Dendritic cell treated with granulocyte-macrophage colony-stimulating factor and Interleukin-4, amounts not matched to agents 40 ng/mL and 50 ng/mL, for 4 days (primary cell): ENCODE data around the gene TNS3.

ENCODE experiments used
- H3K27ac Mint-ChIP-seq: one replicate; pipeline ENCODE4 v1.8.0; 2022; ENCODE audit warnings: mild to moderate bottlenecking, mixed read lengths
- H3K27me3 Mint-ChIP-seq: one replicate; pipeline ENCODE4 v1.8.0; 2022; ENCODE audit warnings: mild to moderate bottlenecking, mixed read lengths
- H3K36me3 Mint-ChIP-seq: one replicate; pipeline ENCODE4 v1.8.0; 2022; ENCODE audit warnings: low read depth, mixed read lengths
- H3K4me1 Mint-ChIP-seq: one replicate; pipeline ENCODE4 v1.8.0; 2022; ENCODE audit warnings: low read depth, mixed read lengths
- H3K4me3 Mint-ChIP-seq: one replicate; pipeline ENCODE4 v1.8.0; 2022; ENCODE audit warnings: mild to moderate bottlenecking, moderate library complexity, mixed read lengths
- H3K9me3 Mint-ChIP-seq: one replicate; pipeline ENCODE4 v1.8.0; 2022; ENCODE audit warnings: mixed read lengths
- intact Hi-C: fragments of 100-400 bp; cut with micrococcal nuclease; formaldehyde crosslinking; loops from one replicate; pipeline ENCODE4 v1.15.0; 2022

TNS3 gene

GRCh38 chr7:47317487-47317886, 264.4 kb downstream of the TNS3 start:
- Mint-ChIP-seq H3K27ac (peak overlapping the region; percentile 58), H3K36me3 (peaks cover 79% of the 10 kb centered on the region), H3K27me3 (no peaks in the 10 kb centered on the region), H3K4me3 (no peak overlapping the region), H3K4me1 (peaks cover 14% of the 10 kb centered on the region), H3K9me3 (no peaks in the 10 kb centered on the region)
- intact Hi-C loops: no loop called here

- intact Hi-C loops: no loop called here
- Mint-ChIP-seq H3K4me1 (peaks cover 14% of the 10 kb centered on the region), H3K36me3 (peaks cover 79% of the 10 kb centered on the region), H3K27me3 (no peaks in the 10 kb centered on the region), H3K9me3 (no peaks in the 10 kb centered on the region), H3K27ac (no peak overlapping the region), H3K4me3 (no peak overlapping the region)
Observed at GRCh38 chr7:47314728-47315607, 266.9 kb downstream of the TNS3 start.

- no peaks in the 10 kb centered on the region for H3K27me3 Mint-ChIP-seq
- intact Hi-C loops: no loop called here
- H3K36me3 Mint-ChIP-seq: peaks cover 77% of the 10 kb centered on the region
- no peak overlapping the region for H3K27ac Mint-ChIP-seq
- H3K4me3 Mint-ChIP-seq: no peak overlapping the region
- H3K9me3 Mint-ChIP-seq: no peaks in the 10 kb centered on the region
- peaks cover 14% of the 10 kb centered on the region for H3K4me1 Mint-ChIP-seq
Observed at GRCh38 chr7:47314248-47314647, 267.7 kb downstream of the TNS3 start.

- Mint-ChIP-seq H3K36me3 (peaks cover 76% of the 10 kb centered on the region), H3K4me1 (peaks cover 13% of the 10 kb centered on the region), H3K27me3 (no peaks in the 10 kb centered on the region), H3K9me3 (no peaks in the 10 kb centered on the region), H3K4me3 (no peak overlapping the region), H3K27ac (no peak overlapping the region)
- intact Hi-C loops: no loop called here
Observed at GRCh38 chr7:47313564-47313963, 268.3 kb downstream of the TNS3 start.

GRCh38 chr7:47311891-47312290, 270.0 kb downstream of the TNS3 start:
- Mint-ChIP-seq H3K27ac (no peak overlapping the region), H3K36me3 (peaks cover 67% of the 10 kb centered on the region), H3K27me3 (no peaks in the 10 kb centered on the region), H3K4me3 (no peak overlapping the region), H3K4me1 (no peaks in the 10 kb centered on the region), H3K9me3 (no peaks in the 10 kb centered on the region)
- intact Hi-C loops: no loop called here

DNA sequence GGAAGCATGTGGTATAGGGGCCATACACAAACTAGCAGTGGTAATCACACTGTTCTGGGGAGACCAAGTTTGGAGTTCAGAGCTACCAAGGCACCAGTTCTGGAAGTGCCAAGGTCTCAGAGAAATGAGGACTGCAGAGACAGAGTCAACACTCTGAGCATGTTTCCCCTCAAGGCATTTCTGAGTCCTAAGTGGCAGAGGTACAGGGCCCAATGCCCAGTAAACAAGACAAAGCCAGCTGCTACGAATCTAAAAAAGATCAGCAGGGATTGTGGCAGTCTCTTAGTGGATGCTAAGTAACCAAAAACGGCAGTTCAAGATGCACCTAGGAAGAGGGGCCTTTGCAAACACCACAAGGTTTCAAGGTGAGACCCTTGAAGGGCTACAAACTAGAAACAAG, 271.9 kb downstream of the TNS3 start:
- H3K4me3 Mint-ChIP-seq: no peak overlapping the region

GRCh38 chr7:47308808-47309207, 273.1 kb downstream of the TNS3 start:
- no peak overlapping the region for H3K4me3 Mint-ChIP-seq
- H3K27ac Mint-ChIP-seq: no peak overlapping the region
- intact Hi-C loops: no loop called here

More for the DNA sequence above, 271.9 kb downstream of the TNS3 start:
- Mint-ChIP-seq H3K36me3 (peaks cover 61% of the 10 kb centered on the region), H3K27ac (no peak overlapping the region), H3K9me3 (no peaks in the 10 kb centered on the region), H3K27me3 (no peaks in the 10 kb centered on the region), H3K4me1 (no peaks in the 10 kb centered on the region)
- intact Hi-C loops: no loop called here

DNA sequence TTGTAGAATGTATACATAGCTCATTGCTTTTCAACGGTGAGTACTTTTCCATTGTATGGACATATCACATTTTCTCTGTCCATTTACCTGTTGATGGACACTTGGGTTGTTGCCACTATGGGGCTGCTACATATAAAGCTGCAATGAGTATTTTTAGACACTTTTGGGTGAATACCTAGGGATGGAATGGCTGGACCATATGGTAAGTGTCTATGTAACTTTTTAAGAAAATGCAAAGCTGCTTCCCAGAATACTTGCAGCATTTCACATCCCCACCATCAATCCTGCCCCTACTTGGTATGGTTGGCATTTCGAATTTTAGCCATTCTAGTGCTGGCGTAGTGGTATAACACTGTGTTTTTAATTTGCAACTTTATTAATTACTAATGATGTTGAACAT, 274.6 kb downstream of the TNS3 start:
- no peaks in the 10 kb centered on the region for H3K9me3 Mint-ChIP-seq
- H3K4me1 Mint-ChIP-seq: no peaks in the 10 kb centered on the region
- no peak overlapping the region for H3K4me3 Mint-ChIP-seq
- H3K27me3 Mint-ChIP-seq: no peaks in the 10 kb centered on the region
- H3K36me3 Mint-ChIP-seq: peaks cover 70% of the 10 kb centered on the region
- H3K27ac Mint-ChIP-seq: no peak overlapping the region
- intact Hi-C loops: no loop called here

More at GRCh38 chr7:47308808-47309207, 273.1 kb downstream of the TNS3 start:
- H3K4me1 Mint-ChIP-seq: no peaks in the 10 kb centered on the region
- no peaks in the 10 kb centered on the region for H3K9me3 Mint-ChIP-seq
- H3K27me3 Mint-ChIP-seq: no peaks in the 10 kb centered on the region
- H3K36me3 Mint-ChIP-seq: peaks cover 65% of the 10 kb centered on the region

DNA sequence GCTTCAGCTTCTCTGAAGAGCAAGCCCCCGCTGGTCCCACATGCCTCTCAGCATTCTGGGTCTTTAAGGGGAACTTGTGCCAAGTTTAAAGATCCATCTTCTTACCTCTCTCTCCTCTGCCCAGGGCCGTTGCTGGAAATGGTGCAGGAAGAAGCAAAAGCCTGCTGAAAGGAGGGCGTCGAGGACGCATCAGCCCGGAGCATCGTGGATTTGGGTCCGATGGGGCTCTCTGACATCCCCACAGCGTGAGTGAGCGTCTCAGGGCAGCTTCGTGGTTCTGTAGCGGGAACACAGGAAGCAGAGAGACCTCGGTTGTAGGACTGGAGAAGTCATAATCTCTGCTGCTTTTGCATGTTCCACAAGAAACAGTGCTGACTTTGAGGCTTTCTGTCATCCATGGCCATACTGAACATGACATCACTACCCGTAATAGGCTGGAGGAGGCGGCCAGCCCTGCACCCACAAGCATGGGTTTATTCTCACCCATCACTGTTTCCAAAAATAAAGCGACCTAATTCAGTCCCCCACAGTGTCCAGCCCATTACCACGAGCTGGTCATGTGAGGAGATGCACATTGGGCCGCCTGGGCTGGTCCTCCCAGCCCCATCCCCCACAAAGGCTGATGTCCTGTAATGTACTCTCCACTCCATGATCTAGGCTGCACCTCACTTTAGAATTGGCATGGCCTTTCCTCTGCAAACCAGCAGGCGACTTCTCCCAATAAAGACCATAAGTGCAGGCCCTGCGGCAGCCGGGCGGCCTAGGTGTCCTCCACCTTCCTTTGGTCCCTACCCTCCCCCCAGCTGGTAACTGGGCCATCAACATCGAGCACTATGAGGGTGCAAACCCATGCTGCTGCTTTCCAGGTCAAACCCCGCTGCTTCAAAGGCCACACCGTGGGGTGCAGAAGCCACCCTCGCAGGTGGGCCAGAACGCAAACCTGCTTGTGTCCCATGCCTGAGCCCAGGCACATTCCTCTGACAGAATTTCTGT, 276.9 kb downstream of the TNS3 start:
- Mint-ChIP-seq H3K4me1 (no peaks in the 10 kb centered on the region), H3K9me3 (no peaks in the 10 kb centered on the region), H3K4me3 (no peak overlapping the region), H3K27me3 (no peaks in the 10 kb centered on the region), H3K36me3 (peaks cover 70% of the 10 kb centered on the region), H3K27ac (peak overlapping the region; percentile 20)
- intact Hi-C loops: no loop called here

GRCh38 chr7:47303695-47304453, 278.0 kb downstream of the TNS3 start:
- no peaks in the 10 kb centered on the region for H3K9me3 Mint-ChIP-seq
- intact Hi-C loops: no loop called here
- no peak overlapping the region for H3K4me3 Mint-ChIP-seq
- no peaks in the 10 kb centered on the region for H3K4me1 Mint-ChIP-seq
- peaks cover 73% of the 10 kb centered on the region for H3K36me3 Mint-ChIP-seq
- no peaks in the 10 kb centered on the region for H3K27me3 Mint-ChIP-seq
- H3K27ac Mint-ChIP-seq: no peak overlapping the region

DNA sequence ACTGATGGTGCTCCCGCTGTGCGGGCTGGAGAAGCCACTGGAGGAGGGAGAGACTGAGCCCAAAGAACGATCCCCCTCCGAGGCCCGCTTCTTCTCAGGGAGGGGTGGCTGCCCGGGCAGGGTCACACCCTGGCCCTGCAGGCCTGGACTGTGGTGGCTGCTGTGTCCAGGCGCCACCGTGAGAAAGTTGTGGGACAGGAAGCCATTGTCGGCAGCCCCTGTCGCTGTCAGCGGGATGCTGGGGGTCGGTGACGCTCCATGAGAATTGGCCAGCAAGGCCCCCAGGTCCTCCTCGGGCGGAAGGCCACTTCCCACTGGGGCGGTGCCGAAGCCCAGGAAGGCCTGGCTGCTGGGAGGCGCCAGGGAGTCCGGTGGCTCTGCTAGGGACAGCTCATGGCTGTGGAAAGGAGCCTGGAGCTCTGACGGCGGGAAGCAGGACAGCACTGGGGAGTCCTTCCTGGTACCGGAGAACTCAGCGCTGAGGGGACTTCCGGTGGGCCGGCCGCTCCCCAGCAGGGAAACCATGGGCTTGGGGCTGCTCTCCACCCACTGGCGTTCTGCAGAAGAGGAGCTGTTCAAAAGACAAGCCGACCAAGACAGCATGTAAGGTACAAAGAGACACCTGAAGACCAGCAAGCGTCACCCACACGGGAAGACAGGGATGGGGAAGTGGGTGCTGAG, 278.8 kb downstream of the TNS3 start:
- H3K4me3 Mint-ChIP-seq: no peak overlapping the region
- no peak overlapping the region for H3K27ac Mint-ChIP-seq
- no peaks in the 10 kb centered on the region for H3K27me3 Mint-ChIP-seq
- intact Hi-C loops: no loop called here
- no peaks in the 10 kb centered on the region for H3K4me1 Mint-ChIP-seq
- peaks cover 75% of the 10 kb centered on the region for H3K36me3 Mint-ChIP-seq
- no peaks in the 10 kb centered on the region for H3K9me3 Mint-ChIP-seq

DNA sequence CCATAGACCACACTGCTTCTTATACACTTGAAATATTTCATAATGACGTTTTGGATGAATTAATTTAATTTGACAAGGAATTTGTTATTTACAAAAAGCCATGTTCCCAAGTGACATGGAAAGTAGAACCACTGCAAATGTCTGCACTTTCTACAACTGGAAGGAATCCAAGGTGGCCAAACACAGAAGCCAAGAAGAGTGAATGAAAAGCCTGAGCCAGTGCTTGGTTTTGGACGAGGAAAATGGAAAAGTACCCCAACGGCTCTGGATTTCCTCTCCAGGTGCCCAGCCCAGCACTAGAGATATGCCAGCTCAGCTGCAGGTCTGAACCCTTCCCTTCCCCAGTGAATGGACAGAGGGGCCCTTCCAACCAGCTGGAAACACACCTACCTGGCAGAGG, 279.4 kb downstream of the TNS3 start:
- H3K27ac Mint-ChIP-seq: no peak overlapping the region
- H3K4me3 Mint-ChIP-seq: no peak overlapping the region
- H3K36me3 Mint-ChIP-seq: peaks cover 81% of the 10 kb centered on the region

GRCh38 chr7:47301657-47302295, 280.1 kb downstream of the TNS3 start:
- Mint-ChIP-seq H3K4me3 (no peak overlapping the region), H3K27me3 (no peaks in the 10 kb centered on the region), H3K4me1 (no peaks in the 10 kb centered on the region), H3K27ac (no peak overlapping the region), H3K9me3 (no peaks in the 10 kb centered on the region), H3K36me3 (peaks cover 89% of the 10 kb centered on the region)
- intact Hi-C loops: no loop called here

More for the DNA sequence above, 279.4 kb downstream of the TNS3 start:
- Mint-ChIP-seq H3K27me3 (no peaks in the 10 kb centered on the region), H3K9me3 (no peaks in the 10 kb centered on the region), H3K4me1 (no peaks in the 10 kb centered on the region)
- intact Hi-C loops: no loop called here
